Lung (tissue), 12 donors: ENCODE results near the gene MYO3B. TPM values are rescaled to one million over a fixed set of nuclear protein-coding genes. Genes with fewer than 3 reads are reported as not detected.
"Not testable (repeated sequence)": the region's sequence is repeated elsewhere in the genome, so short reads cannot be mapped to it uniquely, and the experiment has no call there.

Source experiments
- ATAC-seq: fragments of 200-7000 bp; cut with Tn5 transposase; one replicate; pipeline ENCODE4 v1.9.1; 2020; ENCODE audit warnings: moderate number of reproducible peaks; ENCODE audit not compliant: insufficient read depth, low FRiP score
- DNase-seq, 3 donors: peaks; one replicate each; pipeline ENCODE4 v3.0.0-alpha.2; 2013 to 2017
- H3K27ac ChIP-seq, 2 donors: one replicate each; pipeline ENCODE4 v1.5.1; 2013; ENCODE audit warnings: mild to moderate bottlenecking in 2 of 2, moderate library complexity in 2 of 2, control low read depth in 1 of 2, inconsistent platforms in 1 of 2, low read depth in 1 of 2, low read length in 1 of 2
- H3K27me3 ChIP-seq, 3 donors: one replicate each; pipeline ENCODE4 v1.5.1; 2013; ENCODE audit warnings: low read length in 2 of 3; ENCODE audit not compliant: control insufficient read depth in 3 of 3, insufficient read depth in 3 of 3
- H3K36me3 ChIP-seq, 4 donors: one replicate each; pipeline ENCODE4 v1.5.1; 2013; ENCODE audit warnings: low read length in 4 of 4, mild to moderate bottlenecking in 1 of 4, moderate library complexity in 1 of 4; ENCODE audit not compliant: control insufficient read depth in 4 of 4, insufficient read depth in 4 of 4
- H3K4me1 ChIP-seq, 5 donors: one replicate each; pipeline ENCODE4 v1.5.1; 2013; ENCODE audit warnings: low read length in 5 of 5, mild to moderate bottlenecking in 2 of 5, moderate library complexity in 1 of 5; ENCODE audit not compliant: control insufficient read depth in 5 of 5, insufficient read depth in 5 of 5
- H3K4me3 ChIP-seq: one replicate; pipeline ENCODE4 v1.5.1; 2013; ENCODE audit warnings: mild to moderate bottlenecking, control low read depth, moderate library complexity
- H3K9ac ChIP-seq, 2 donors: one replicate each; pipeline ENCODE4 v1.5.1; 2013; ENCODE audit warnings: low read length in 2 of 2, control low read depth in 1 of 2; ENCODE audit not compliant: insufficient read depth in 1 of 2
- H3K9me3 ChIP-seq, 4 donors: one replicate each; pipeline ENCODE4 v1.5.1; 2013; ENCODE audit warnings: low read length in 3 of 4, mild to moderate bottlenecking in 1 of 4, moderate library complexity in 1 of 4; ENCODE audit not compliant: control insufficient read depth in 4 of 4, insufficient read depth in 3 of 4
- CTCF ChIP-seq: IDR thresholded peaks from 2 replicates; pipeline ENCODE4 v1.5.1; 2012; ENCODE audit warnings: mild to moderate bottlenecking; ENCODE audit errors: control extremely low read depth, extremely low read depth
- WGBS, 2 donors: extraction: QIAGEN DNeasy Blood & Tissue Kit; methylation state at CpG; one replicate each; pipeline ENCODE4 v1.1.7; 2013; 5-methylcytosine and 5-hydroxymethylcytosine counted together
- polyA plus RNA-seq, 2 donors: library from polyadenylated mRNA; stranded (reverse); fragments of 200-250 nt; gene quantifications; one replicate each; pipeline ENCODE4 v1.2.1, GENCODE V29; 2013
- total RNA-seq, 2 donors: library from RNA; depleted of rRNA in 1 of 2; stranded (reverse); fragments of >200 nt in 1 of 2; gene quantifications; one replicate each; pipeline ENCODE4 v1.2.1, GENCODE V29; 2014 to 2021
- donor health status: control.
- donor health status: control.
- donor health status: Bipolar disorder and iron deficiency.
- donor health status: healthy.
- donor health status: DM: yes; HTN: yes; CAD: no.

Gene MYO3B
- total and polyA plus RNA-seq, 4 donors: 0.03 to 0.82 (median 0.05) TPM; not detected in 1

DNA sequence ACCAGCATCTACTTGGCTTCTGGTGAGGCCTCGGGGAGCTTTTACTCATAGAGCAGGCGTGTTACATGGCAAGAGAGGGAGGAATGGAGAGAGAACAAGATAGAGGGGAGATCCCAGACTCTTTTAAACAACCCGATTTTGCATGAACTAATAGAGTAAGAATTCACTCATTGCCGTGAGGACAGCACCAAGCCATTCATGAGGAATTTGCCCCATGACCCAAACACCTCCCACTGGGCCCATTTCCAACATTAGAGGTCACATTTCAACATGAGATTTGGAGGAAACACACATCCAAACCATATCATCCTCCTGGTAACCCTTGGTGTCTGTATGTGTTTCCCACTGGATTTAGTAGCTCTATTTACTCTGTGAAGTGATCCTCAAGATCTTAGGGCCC is 287.3 kb downstream of the MYO3B start:
- DNase-seq: no peak
- Histone ChIP-seq H3K27ac (no peak overlapping the region), H3K27me3 (no peaks in the 10 kb centered on the region), H3K9ac (no peak overlapping the region), H3K36me3 (no peaks in the 10 kb centered on the region), H3K9me3 (peaks cover 0 to 2% (median under 1%) of the 10 kb centered on the region in 4 donors), H3K4me3 (no peak overlapping the region), H3K4me1 (no peaks in the 10 kb centered on the region)
- no peak for ATAC-seq
- 74 to 85% methylated on average over 4 of the region's 4 CpGs for WGBS, 2 donors
- no peak for TF ChIP-seq CTCF

DNA sequence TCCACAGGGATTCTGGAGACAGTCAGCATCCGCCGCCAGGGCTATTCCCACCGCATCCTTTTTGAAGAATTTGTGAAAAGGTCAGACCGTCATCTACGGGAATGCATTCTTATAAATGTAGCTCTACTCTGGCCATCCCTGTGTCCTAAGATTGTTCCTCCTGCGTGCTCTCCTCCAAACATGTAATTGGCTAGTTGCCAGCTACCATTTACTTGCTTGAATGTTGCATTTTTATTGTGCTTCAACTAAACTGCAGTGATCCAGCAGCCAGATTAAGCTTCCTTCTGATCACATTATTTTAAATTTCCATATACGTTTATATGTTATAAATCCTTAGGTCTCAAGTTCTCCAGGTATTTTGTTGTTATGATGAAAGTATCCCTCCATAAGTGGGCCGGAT is 288.7 kb downstream of the MYO3B start:
- WGBS, 2 donors: 87 to 90% methylated on average over 8 of the region's 8 CpGs
- TF ChIP-seq CTCF: no peak
- Histone ChIP-seq H3K9ac (no peak overlapping the region), H3K27me3 (no peaks in the 10 kb centered on the region), H3K27ac (no peak overlapping the region), H3K9me3 (peaks cover 0 to 2% (median 1%) of the 10 kb centered on the region in 4 donors), H3K4me3 (no peak overlapping the region), H3K4me1 (no peaks in the 10 kb centered on the region), H3K36me3 (no peaks in the 10 kb centered on the region)
- ATAC-seq (no peak), DNase-seq (peak in 1 of 3 donors; percentile 8)

- H3K27me3 ChIP-seq: no peaks in the 10 kb centered on the region
- ATAC-seq (no peak), DNase-seq (no peak)
- H3K36me3 ChIP-seq: no peaks in the 10 kb centered on the region
- H3K4me1 ChIP-seq: no peaks in the 10 kb centered on the region
- no peak overlapping the region for H3K27ac ChIP-seq
- WGBS, 2 donors: 56 to 76% methylated on average over 1 of the region's 1 CpG
- H3K9ac ChIP-seq: no peak overlapping the region
- H3K4me3 ChIP-seq: no peak overlapping the region
- peaks cover 0 to 2% (median 1%) of the 10 kb centered on the region in 4 donors for H3K9me3 ChIP-seq
- no peak for TF ChIP-seq CTCF
These were observed 289.8 kb downstream of the MYO3B start for GRCh38 chr2:170467568-170468422.

GRCh38 chr2:170468557-170468956 is 290.6 kb downstream of the MYO3B start:
- whole genome bisulfite sequencing, 2 donors: 84 to 88% methylated on average over 4 of the region's 4 CpGs
- DNase-seq (no peak), ATAC-seq (no peak)
- H3K36me3 ChIP-seq: no peaks in the 10 kb centered on the region
- no peak for TF ChIP-seq CTCF
- no peak overlapping the region for H3K9ac ChIP-seq
- H3K4me1 ChIP-seq: no peaks in the 10 kb centered on the region
- no peaks in the 10 kb centered on the region for H3K27me3 ChIP-seq
- H3K27ac ChIP-seq: no peak overlapping the region
- no peak overlapping the region for H3K4me3 ChIP-seq
- H3K9me3 ChIP-seq: peaks cover 0 to 2% (median 1%) of the 10 kb centered on the region in 4 donors

GRCh38 chr2:170472498-170472897 is 294.6 kb downstream of the MYO3B start:
- not testable (repeated sequence) for H3K4me3 ChIP-seq, H3K36me3 ChIP-seq, H3K27me3 ChIP-seq, ATAC-seq, H3K27ac ChIP-seq, H3K4me1 ChIP-seq, H3K9ac ChIP-seq, H3K9me3 ChIP-seq, DNase-seq
- WGBS, 2 donors: 87 to 99% methylated on average over 4 of the region's 4 CpGs
